Left ventricle myocardium inferior (tissue), 1 donor: Measurements from ENCODE around the gene APPBP2. TPM values are rescaled to one million over a fixed set of nuclear protein-coding genes. Genes with fewer than 3 reads are reported as not detected.

Source experiments
- DNase-seq: peaks from one replicate; pipeline ENCODE4 v3.0.0-alpha.2; 2020
- H3K27ac ChIP-seq: fragments of 200-600 bp; replicated peaks from 2 replicates; pipeline ENCODE4 v1.8.0; 2021
- H3K27me3 ChIP-seq: fragments of 200-600 bp; 2 replicates; pipeline ENCODE4 v1.8.0; 2021; ENCODE audit warnings: low read depth
- H3K36me3 ChIP-seq: fragments of 200-600 bp; 2 replicates; pipeline ENCODE4 v1.8.0; 2021
- H3K4me1 ChIP-seq: fragments of 200-600 bp; 2 replicates; pipeline ENCODE4 v1.8.0; 2021
- H3K4me3 ChIP-seq: fragments of 200-600 bp; 2 replicates; pipeline ENCODE4 v1.8.0; 2021; ENCODE audit warnings: mild to moderate bottlenecking, moderate library complexity
- H3K9me3 ChIP-seq: fragments of 200-600 bp; replicated peaks from 2 replicates; pipeline ENCODE4 v1.8.0; 2021
- CTCF ChIP-seq: fragments of 200-600 bp; IDR thresholded peaks from 2 replicates; pipeline ENCODE4 v1.8.0; 2021; ENCODE audit warnings: antibody characterized with exemption, mild to moderate bottlenecking, borderline replicate concordance
- intact Hi-C: fragments of 100-400 bp; cut with micrococcal nuclease; formaldehyde crosslinking; loops from one replicate; pipeline ENCODE4 v1.11.0; 2022
- total RNA-seq: library from RNA; stranded (reverse); fragmentation: NEBNext Ultra II Directional; extraction: Animal tissue kit (Norgen Biotek cat#: 25700); gene quantifications from one replicate; pipeline ENCODE4 v1.2.1, GENCODE V29; 2021
- donor health status: DM: no; HTN: yes; CAD: no; lungs with severe emphysema.

Gene APPBP2
- total RNA-seq, 1 donor from 2014 or later = 16.6 TPM

- intact Hi-C loops = no loop called here
- no peaks in the 10 kb centered on the region for H3K4me1 ChIP-seq
- TF ChIP-seq CTCF = no peak
- peaks cover 99% of the 10 kb centered on the region for H3K36me3 ChIP-seq
- no peak for DNase-seq
- no peaks in the 10 kb centered on the region for H3K27me3 ChIP-seq
- H3K9me3 ChIP-seq = no peaks in the 10 kb centered on the region
- no peak overlapping the region for H3K4me3 ChIP-seq
- no peak overlapping the region for H3K27ac ChIP-seq
Measured at GRCh38 chr17:60457148-60457547, 68.9 kb downstream of the APPBP2 start.

- H3K27me3 ChIP-seq = no peaks in the 10 kb centered on the region
- H3K36me3 ChIP-seq = peaks cover 98% of the 10 kb centered on the region
- no peaks in the 10 kb centered on the region for H3K9me3 ChIP-seq
- no peak for DNase-seq
- intact Hi-C loops = no loop called here
- no peaks in the 10 kb centered on the region for H3K4me1 ChIP-seq
- H3K4me3 ChIP-seq = no peak overlapping the region
- no peak for TF ChIP-seq CTCF
- H3K27ac ChIP-seq = no peak overlapping the region
Measured at GRCh38 chr17:60455378-60455777, 70.7 kb downstream of the APPBP2 start.

GRCh38 chr17:60451965-60452364, 74.1 kb downstream of the APPBP2 start:
- DNase-seq = no peak
- Histone ChIP-seq H3K4me3 (no peak overlapping the region), H3K27ac (no peak overlapping the region), H3K36me3 (peaks cover 95% of the 10 kb centered on the region), H3K27me3 (no peaks in the 10 kb centered on the region), H3K4me1 (no peaks in the 10 kb centered on the region), H3K9me3 (no peaks in the 10 kb centered on the region)
- TF ChIP-seq CTCF = no peak
- intact Hi-C loops = no loop called here

GRCh38 chr17:60451071-60451470, 75.0 kb downstream of the APPBP2 start:
- no peak for TF ChIP-seq CTCF
- H3K27me3 ChIP-seq = no peaks in the 10 kb centered on the region
- no peak overlapping the region for H3K27ac ChIP-seq
- peaks cover 96% of the 10 kb centered on the region for H3K36me3 ChIP-seq
- DNase-seq = no peak
- H3K4me1 ChIP-seq = no peaks in the 10 kb centered on the region
- H3K9me3 ChIP-seq = no peaks in the 10 kb centered on the region
- no peak overlapping the region for H3K4me3 ChIP-seq
- intact Hi-C loops = no loop called here

- TF ChIP-seq CTCF = no peak
- no peaks in the 10 kb centered on the region for H3K27me3 ChIP-seq
- H3K4me3 ChIP-seq = no peak overlapping the region
- no peak for DNase-seq
- H3K9me3 ChIP-seq = no peaks in the 10 kb centered on the region
- peaks cover 67% of the 10 kb centered on the region for H3K36me3 ChIP-seq
- intact Hi-C loops = no loop called here
- peaks cover 12% of the 10 kb centered on the region for H3K4me1 ChIP-seq
- H3K27ac ChIP-seq = no peak overlapping the region
Measured at GRCh38 chr17:60447375-60447774, 78.7 kb downstream of the APPBP2 start.

GRCh38 chr17:60445144-60445543, 80.9 kb downstream of the APPBP2 start:
- H3K27ac ChIP-seq = no peak overlapping the region

More at GRCh38 chr17:60445144-60445543, 80.9 kb downstream of the APPBP2 start:
- Histone ChIP-seq H3K27me3 (no peaks in the 10 kb centered on the region), H3K4me1 (peaks cover 17% of the 10 kb centered on the region), H3K36me3 (peaks cover 46% of the 10 kb centered on the region), H3K9me3 (no peaks in the 10 kb centered on the region), H3K4me3 (no peak overlapping the region)
- DNase-seq = no peak
- TF ChIP-seq CTCF = no peak
- intact Hi-C loops = no loop called here
